ENCODE data around the gene TSPAN14.

TSPAN14 gene

GRCh38 chr10:80421707-80422536 is 32.2 kb upstream of the TSPAN14 start:
- no peak for DNase-seq (ENCODE audit: low read depth)

DNA sequence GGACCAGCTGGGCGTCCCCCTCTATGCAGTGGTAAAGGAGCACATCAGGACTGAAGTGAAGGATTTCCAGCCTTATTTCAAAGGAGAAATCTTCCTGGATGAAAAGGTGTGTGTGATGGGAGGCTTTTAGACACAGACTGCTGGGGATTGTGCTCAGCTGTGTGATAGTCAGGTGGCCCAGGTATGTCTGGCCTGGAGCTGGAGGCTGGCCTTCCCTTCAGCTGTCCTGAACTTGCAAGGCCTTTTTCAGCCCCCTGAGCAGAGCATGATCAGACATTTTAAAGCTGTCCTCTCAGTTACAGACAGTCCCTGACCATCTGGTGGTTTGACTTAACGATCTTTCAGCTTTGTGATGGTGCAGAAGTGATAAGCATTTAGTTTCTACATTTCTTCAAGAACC is 28.2 kb upstream of the TSPAN14 start:
- no peak for DNase-seq (ENCODE audit: low read depth)

GRCh38 chr10:80427541-80427940 is 26.6 kb upstream of the TSPAN14 start:
- DNase-seq (ENCODE audit: low read depth), result no peak

- no peak for DNase-seq (ENCODE audit: low read depth)
These were observed 24.6 kb upstream of the TSPAN14 start for GRCh38 chr10:80429521-80429973.

DNA sequence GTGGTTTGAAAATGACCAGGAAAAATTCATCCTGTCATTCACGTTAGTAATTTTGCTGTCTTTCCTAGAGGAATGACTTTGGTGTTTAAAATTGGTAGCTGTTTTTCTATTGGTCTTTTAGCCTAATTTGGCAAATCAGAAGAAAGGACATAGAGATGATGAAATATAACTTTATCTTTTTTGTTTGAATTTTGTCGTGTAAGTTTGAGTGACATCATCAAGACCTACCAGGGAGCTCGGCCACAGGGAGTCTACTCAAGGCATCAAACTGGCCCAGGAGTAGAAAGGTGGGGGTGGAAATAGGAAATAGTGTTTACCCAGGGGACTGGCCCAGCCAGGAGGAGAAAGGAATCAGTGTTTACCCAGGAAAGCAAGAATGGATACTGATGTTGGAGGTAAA is 21.0 kb upstream of the TSPAN14 start:
- DNase-seq (ENCODE audit: low read depth), result no peak

- no peak for DNase-seq (ENCODE audit: low read depth)
These were observed 17.5 kb upstream of the TSPAN14 start for GRCh38 chr10:80436446-80437098.

- DNase-seq (ENCODE audit: low read depth), result no peak
These were observed 16.9 kb upstream of the TSPAN14 start for GRCh38 chr10:80437227-80437626.

DNA sequence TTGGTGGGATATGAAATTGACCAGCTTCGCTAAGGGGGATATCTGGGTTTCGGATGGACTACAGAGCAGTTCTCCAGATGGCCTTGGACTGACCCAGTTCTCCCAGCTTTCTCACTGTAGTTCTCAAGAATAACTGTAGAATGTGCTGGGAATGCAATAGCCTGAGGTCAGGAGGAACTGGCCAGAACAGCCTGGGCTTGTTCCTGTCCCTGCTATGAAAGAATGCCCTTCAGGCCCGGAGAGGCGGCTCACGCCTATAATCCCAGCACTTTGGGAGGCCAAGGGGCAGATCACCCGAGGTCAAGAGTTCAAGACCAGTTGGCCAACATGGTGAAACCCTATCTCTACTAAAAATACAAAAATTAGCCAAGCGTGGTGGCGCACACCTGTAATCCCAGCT is 12.3 kb upstream of the TSPAN14 start:
- DNase-seq (ENCODE audit: low read depth), result no peak

DNA sequence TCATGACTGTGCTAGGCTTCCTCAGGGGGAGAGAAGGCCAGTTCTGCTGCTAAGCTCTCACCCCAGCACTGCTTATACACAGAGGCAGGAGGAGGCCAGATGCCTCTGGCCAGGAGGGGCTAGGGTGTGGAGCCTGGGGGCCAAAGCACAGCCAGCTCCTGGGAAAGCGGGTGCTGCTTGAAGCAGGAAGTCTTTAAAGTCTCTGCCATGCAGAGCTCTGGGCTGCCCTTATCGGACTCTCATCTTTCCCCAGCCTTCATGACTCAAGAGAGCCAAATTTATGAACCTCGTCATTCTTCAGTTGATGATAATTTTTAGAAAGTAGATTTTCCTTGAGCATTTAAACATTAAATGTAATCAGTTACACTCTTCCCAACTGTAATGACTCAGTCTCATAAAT is 11.2 kb upstream of the TSPAN14 start:
- no peak for DNase-seq (ENCODE audit: low read depth)

GRCh38 chr10:80443531-80443974 is 10.6 kb upstream of the TSPAN14 start:
- DNase-seq (ENCODE audit: low read depth), result no peak

- DNase-seq (ENCODE audit: low read depth), result no peak
These were observed 10.0 kb upstream of the TSPAN14 start for GRCh38 chr10:80444124-80444523.

- DNase-seq (ENCODE audit: low read depth), result no peak
These were observed 9.3 kb upstream of the TSPAN14 start for GRCh38 chr10:80444646-80445319.

- no peak for DNase-seq (ENCODE audit: low read depth)
These were observed 6.5 kb upstream of the TSPAN14 start for GRCh38 chr10:80447436-80448190.

DNA sequence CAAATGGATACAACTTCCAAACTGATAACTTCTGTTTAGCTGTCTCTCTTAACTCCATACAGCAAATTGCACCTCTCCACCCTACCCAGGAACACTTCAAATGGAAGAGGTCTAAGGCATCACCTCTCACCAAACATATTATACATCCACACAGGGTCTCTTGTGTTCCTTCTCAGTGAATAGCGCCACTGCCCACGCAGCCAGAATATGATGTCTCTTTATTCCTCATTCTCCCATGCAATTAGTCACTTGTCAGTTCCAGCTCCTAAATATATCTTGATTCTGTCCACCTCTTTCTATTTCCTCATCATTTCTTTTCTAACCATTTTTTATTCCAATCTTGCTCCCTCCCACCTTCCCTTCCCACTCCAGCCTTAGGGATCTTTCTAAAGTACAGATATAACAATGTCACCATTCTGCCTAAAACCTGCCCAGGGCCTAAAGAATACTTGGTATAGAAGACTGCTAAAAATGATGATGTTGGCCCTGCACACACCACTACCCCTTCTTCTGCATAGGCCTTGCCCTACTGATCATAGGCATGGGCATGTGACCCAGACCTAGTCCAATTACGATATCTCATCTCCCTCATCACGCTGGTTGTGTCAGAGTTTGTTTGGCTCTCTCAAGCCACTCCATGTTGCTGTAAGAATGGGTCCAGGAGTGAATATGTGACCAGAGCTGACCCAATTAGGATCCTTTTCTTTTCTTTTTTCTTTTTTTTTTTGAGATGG is 5.7 kb upstream of the TSPAN14 start:
- no peak for DNase-seq (ENCODE audit: low read depth)

GRCh38 chr10:80449520-80449919 is 4.6 kb upstream of the TSPAN14 start:
- DNase-seq (ENCODE audit: low read depth), result no peak

- DNase-seq (ENCODE audit: low read depth), result no peak
These were observed 3.0 kb upstream of the TSPAN14 start for GRCh38 chr10:80451132-80451531.

DNA sequence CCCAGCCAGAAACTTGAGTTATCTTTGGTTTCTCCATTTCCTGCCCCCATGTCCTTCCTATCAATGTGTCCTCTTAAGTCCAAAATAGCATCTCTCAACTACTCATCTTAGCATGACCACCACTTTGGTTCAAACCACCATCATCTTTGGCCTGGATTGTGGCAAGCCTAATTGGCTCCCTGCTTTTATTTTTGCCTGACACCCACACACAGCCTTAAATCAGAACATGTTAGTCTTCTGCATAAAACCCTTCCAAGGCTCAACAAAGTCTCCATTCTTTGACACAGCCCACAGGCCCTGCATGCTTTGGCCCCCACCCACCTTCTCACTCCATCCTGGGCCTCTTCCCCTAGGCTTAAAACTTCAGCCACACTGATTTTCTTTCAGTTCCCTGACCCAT is 2.0 kb upstream of the TSPAN14 start:
- DNase-seq (ENCODE audit: low read depth), result no peak

GRCh38 chr10:80452640-80453039 is 1.5 kb upstream of the TSPAN14 start:
- no peak for DNase-seq (ENCODE audit: low read depth)

GRCh38 chr10:80453056-80453841 is 861 bp upstream of the TSPAN14 start:
- DNase-seq (ENCODE audit: low read depth), result no peak
